Sciatic nerve (tissue), 2 donors: Measurements from ENCODE around the gene TMC1. TPM values are rescaled to one million over a fixed set of nuclear protein-coding genes. Genes with fewer than 3 reads are reported as not detected.
"Not testable (repeated sequence)": the region's sequence is repeated elsewhere in the genome, so short reads cannot be mapped to it uniquely, and the experiment has no call there.

ENCODE experiments used
- ATAC-seq: fragments of 200-7000 bp; cut with Tn5 transposase; one replicate; pipeline ENCODE4 v1.9.1; 2020; ENCODE audit warnings: mild to moderate bottlenecking, moderate library complexity
- DNase-seq: peaks from one replicate; pipeline ENCODE4 v3.0.0-alpha.2; 2020; ENCODE audit warnings: low spot score
- intact Hi-C: fragments of 100-400 bp; cut with DNase I; formaldehyde crosslinking; loops from one replicate; pipeline ENCODE4 v1.14.2; 2022
- total RNA-seq: library from RNA; stranded (reverse); fragmentation: NEBNext Ultra II Directional; extraction: Animal tissue kit (Norgen Biotek cat#: 25700); gene quantifications from one replicate; pipeline ENCODE4 v1.2.1, GENCODE V29; 2021
- donor health status: DM: no; HTN: no; CAD: no.
- donor health status: DM: no; HTN: no; CAD: no.

The TMC1 gene
- total RNA-seq = 0.36 TPM

GRCh38 chr9:72521416-72521815, at the start of gene TMC1:
Gene TMC1, plus strand, starts transcription at chr9:72521608. Its CDS starts 127,041 bp downstream, at chr9:72648649.
- ATAC-seq, intact Hi-C loops, DNase-seq: not testable (repeated sequence)

GRCh38 chr9:72473474-72474261, 47.7 kb upstream of the TMC1 start:
- DNase-seq = no peak
- intact Hi-C loops = no loop called here
- ATAC-seq = no peak

GRCh38 chr9:72474676-72475075, 46.7 kb upstream of the TMC1 start:
- ATAC-seq (no peak), DNase-seq (no peak)
- intact Hi-C loops = no loop called here

GRCh38 chr9:72476100-72476499, 45.3 kb upstream of the TMC1 start:
- DNase-seq (no peak), ATAC-seq (no peak)
- intact Hi-C loops = no loop called here

- ATAC-seq = no peak
- intact Hi-C loops = no loop called here
- no peak for DNase-seq
These were observed 44.6 kb upstream of the TMC1 start for GRCh38 chr9:72476617-72477437.

- intact Hi-C loops = no loop called here
- ATAC-seq (peak; percentile 39), DNase-seq (no peak)
These were observed 43.4 kb upstream of the TMC1 start for GRCh38 chr9:72477930-72478518.

GRCh38 chr9:72478966-72479365, 42.4 kb upstream of the TMC1 start:
- intact Hi-C loops = no loop called here
- no peak for ATAC-seq
- no peak for DNase-seq

GRCh38 chr9:72480261-72480660, 41.1 kb upstream of the TMC1 start:
- not testable (repeated sequence) for DNase-seq, ATAC-seq
- intact Hi-C loops = loop anchor here (10.0 kb wide), 1 partner anchor 195 kb away; no protein-coding TSS in a partner anchor

- no peak for DNase-seq
- intact Hi-C loops = loop anchor here (10.0 kb wide), 1 partner anchor 194 kb away; no protein-coding TSS in a partner anchor
- ATAC-seq = no peak
These were observed 40.5 kb upstream of the TMC1 start for GRCh38 chr9:72480921-72481320.

GRCh38 chr9:72485821-72486593, 35.4 kb upstream of the TMC1 start:
- intact Hi-C loops = loop anchor here (10.0 kb wide), 1 partner anchor 189 kb away; no protein-coding TSS in a partner anchor
- ATAC-seq (peak; percentile 76), DNase-seq (no peak)

- intact Hi-C loops = loop anchor here (10.0 kb wide), 1 partner anchor 188 kb away; no protein-coding TSS in a partner anchor
- DNase-seq (no peak), ATAC-seq (no peak)
These were observed 34.8 kb upstream of the TMC1 start for GRCh38 chr9:72486594-72486955.

GRCh38 chr9:72487665-72488064, 33.7 kb upstream of the TMC1 start:
- intact Hi-C loops = loop anchor here (10.0 kb wide), 1 partner anchor 187 kb away; no protein-coding TSS in a partner anchor
- ATAC-seq, DNase-seq: not testable (repeated sequence)

- no peak for ATAC-seq
- no peak for DNase-seq
- intact Hi-C loops = loop anchor here (10.0 kb wide), 1 partner anchor 185 kb away; no protein-coding TSS in a partner anchor
These were observed 31.4 kb upstream of the TMC1 start for GRCh38 chr9:72489986-72490385.

GRCh38 chr9:72491242-72491641, 30.2 kb upstream of the TMC1 start:
- ATAC-seq (no peak), DNase-seq (no peak)
- intact Hi-C loops = no loop called here

- DNase-seq (no peak), ATAC-seq (no peak)
- intact Hi-C loops = no loop called here
These were observed 27.4 kb upstream of the TMC1 start for GRCh38 chr9:72494051-72494450.

- intact Hi-C loops = no loop called here
- no peak for ATAC-seq
- DNase-seq = no peak
These were observed 23.9 kb upstream of the TMC1 start for GRCh38 chr9:72497447-72498046.

- no peak for ATAC-seq
- intact Hi-C loops = no loop called here
These were observed 14.8 kb upstream of the TMC1 start for GRCh38 chr9:72506615-72507014.

GRCh38 chr9:72509053-72509452, 12.4 kb upstream of the TMC1 start:
- intact Hi-C loops = no loop called here
- no peak for ATAC-seq

More at GRCh38 chr9:72506615-72507014, 14.8 kb upstream of the TMC1 start:
- no peak for DNase-seq

More at GRCh38 chr9:72509053-72509452, 12.4 kb upstream of the TMC1 start:
- no peak for DNase-seq
